Smooth muscle cell (in vitro differentiated cells): ENCODE results near the gene STK32B. TPM values are rescaled to one million over a fixed set of nuclear protein-coding genes. Genes with fewer than 3 reads are reported as not detected.

ENCODE experiments used
- DNase-seq: peaks from one replicate; lab custom pipeline; 2025; ENCODE audit not compliant: unreplicated experiment; lab: John Stamatoyannopoulos, UW
- H2AFZ ChIP-seq: fragments of 200-600 bp; sonication (generic); 2 replicates; pipeline ENCODE4 v1.6.0; 2016; ENCODE audit warnings: antibody characterized with exemption, low read depth, mild to moderate bottlenecking
- H3F3A ChIP-seq: fragments of 200-600 bp; sonication (generic); 2 replicates; pipeline ENCODE4 v1.6.0; 2017; ENCODE audit warnings: antibody characterized with exemption, low read depth
- H3K27ac ChIP-seq: fragments of 200-600 bp; sonication (generic); 2 replicates; pipeline ENCODE4 v1.5.1; 2016; ENCODE audit warnings: low read depth, mild to moderate bottlenecking
- H3K27me3 ChIP-seq: fragments of 200-600 bp; sonication (generic); 2 replicates; pipeline ENCODE4 v1.6.1; 2016; ENCODE audit warnings: low read depth, mild to moderate bottlenecking
- H3K36me3 ChIP-seq: fragments of 200-600 bp; sonication (generic); 2 replicates; pipeline ENCODE4 v1.5.1; 2016; ENCODE audit warnings: low read depth
- H3K4me1 ChIP-seq: fragments of 200-600 bp; sonication (generic); 2 replicates; pipeline ENCODE4 v1.5.1; 2016; ENCODE audit warnings: low read depth
- H3K4me2 ChIP-seq: fragments of 200-600 bp; sonication (generic); 2 replicates; pipeline ENCODE4 v1.6.0; 2016; ENCODE audit warnings: mild to moderate bottlenecking
- H3K4me3 ChIP-seq: fragments of 200-600 bp; sonication (generic); 2 replicates; pipeline ENCODE4 v1.5.1; 2016; ENCODE audit warnings: mild to moderate bottlenecking
- H3K79me2 ChIP-seq: fragments of 200-600 bp; sonication (generic); 2 replicates; pipeline ENCODE4 v1.6.0; 2016; ENCODE audit warnings: low read depth, mild to moderate bottlenecking
- H3K9ac ChIP-seq: fragments of 200-600 bp; sonication (generic); 2 replicates; pipeline ENCODE4 v1.6.0; 2016; ENCODE audit warnings: low read depth
- H3K9me3 ChIP-seq: fragments of 200-600 bp; sonication (generic); replicated peaks from 2 replicates; pipeline ENCODE4 v1.5.1; 2016; ENCODE audit warnings: low read depth
- H4K20me1 ChIP-seq: fragments of 200-600 bp; sonication (generic); 2 replicates; pipeline ENCODE4 v1.6.0; 2016; ENCODE audit warnings: low read depth
- CTCF ChIP-seq: fragments of 200-600 bp; sonication (generic); IDR thresholded peaks from 2 replicates; pipeline ENCODE4 v1.5.1; 2017; ENCODE audit warnings: borderline replicate concordance, mild to moderate bottlenecking, antibody characterized with exemption; ENCODE audit not compliant: insufficient read depth, poor library complexity, severe bottlenecking
- WGBS: methylation state at CpG from one replicate; pipeline ENCODE4 v1.1.7; 2016; ENCODE audit warnings: low lambda C conversion rate; 5-methylcytosine and 5-hydroxymethylcytosine counted together
- polyA plus RNA-seq: library from polyadenylated mRNA; unstranded; fragments of >200 nt; fragmentation: Nextera tagmentation; extraction: Ambion mirVana; gene quantifications from 2 replicates; pipeline ENCODE4 v1.2.1, GENCODE V29; 2016
- total RNA-seq: library from RNA; depleted of rRNA; stranded (reverse); fragments of >200 nt; gene quantifications from 2 replicates; pipeline ENCODE4 v1.2.3, GENCODE V29; 2014

The STK32B gene
- total and polyA plus RNA-seq, 2 experiments from 2014 or later = 3.5 to 4.0 TPM

DNA sequence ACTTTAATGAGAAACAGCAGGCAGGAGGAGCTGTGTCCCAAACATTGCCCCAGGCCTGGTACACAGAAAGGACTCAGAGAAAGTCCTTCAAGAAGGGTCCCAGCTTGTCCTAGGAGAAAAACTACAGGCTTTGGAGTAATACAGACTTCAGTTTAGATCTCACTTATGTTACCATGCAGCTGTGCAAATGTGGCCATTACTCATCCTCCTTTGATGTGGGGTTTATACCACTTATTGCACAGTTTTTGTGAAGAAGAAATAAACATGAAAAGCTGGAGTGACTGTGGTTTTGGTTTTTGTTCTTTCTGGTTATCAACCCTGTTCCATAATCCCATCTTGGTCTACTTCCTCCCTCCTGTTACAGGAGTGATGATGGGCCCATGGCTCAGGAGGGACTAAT lies 23.9 kb upstream of the STK32B start:
- no peak for DNase-seq
- Histone ChIP-seq H3F3A (no peaks in the 10 kb centered on the region), H3K4me3 (no peak overlapping the region), H3K79me2 (no peaks in the 10 kb centered on the region), H3K9me3 (no peaks in the 10 kb centered on the region), H3K27me3 (no peaks in the 10 kb centered on the region), H3K4me2 (peak overlapping the region; percentile 23), H2AFZ (no peak overlapping the region), H4K20me1 (no peaks in the 10 kb centered on the region), H3K36me3 (no peaks in the 10 kb centered on the region), H3K9ac (no peak overlapping the region), H3K4me1 (no peaks in the 10 kb centered on the region), H3K27ac (no peak overlapping the region)
- TF ChIP-seq CTCF = no peak

DNA sequence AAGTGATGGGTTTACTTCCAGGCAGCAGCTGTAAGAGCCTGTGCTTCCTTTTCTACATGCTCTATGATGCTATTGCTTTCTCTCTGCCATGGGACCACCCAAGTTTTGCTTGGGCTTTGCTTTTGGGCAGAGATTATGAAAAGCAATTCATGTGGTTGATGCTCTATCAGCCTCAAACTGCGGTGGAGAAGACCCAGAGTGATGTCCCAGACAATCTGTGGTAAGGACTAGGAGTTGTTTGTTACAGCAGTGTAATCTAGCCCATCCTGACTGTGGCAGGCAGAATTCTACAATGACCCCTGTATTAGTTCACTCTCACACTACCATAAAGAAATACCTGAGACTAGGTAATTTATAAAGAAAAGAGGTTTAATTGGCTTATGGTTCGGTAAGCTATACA lies 22.8 kb upstream of the STK32B start:
- DNase-seq = no peak
- Histone ChIP-seq H3K79me2 (no peaks in the 10 kb centered on the region), H4K20me1 (no peaks in the 10 kb centered on the region), H3K4me1 (no peaks in the 10 kb centered on the region), H3K27ac (no peak overlapping the region), H3F3A (no peaks in the 10 kb centered on the region), H2AFZ (no peak overlapping the region), H3K27me3 (no peaks in the 10 kb centered on the region), H3K9me3 (no peaks in the 10 kb centered on the region), H3K4me2 (no peak overlapping the region), H3K4me3 (no peak overlapping the region), H3K36me3 (no peaks in the 10 kb centered on the region), H3K9ac (no peak overlapping the region)
- TF ChIP-seq CTCF = no peak
- 88% methylated on average over 2 of the region's 2 CpGs for WGBS

DNA sequence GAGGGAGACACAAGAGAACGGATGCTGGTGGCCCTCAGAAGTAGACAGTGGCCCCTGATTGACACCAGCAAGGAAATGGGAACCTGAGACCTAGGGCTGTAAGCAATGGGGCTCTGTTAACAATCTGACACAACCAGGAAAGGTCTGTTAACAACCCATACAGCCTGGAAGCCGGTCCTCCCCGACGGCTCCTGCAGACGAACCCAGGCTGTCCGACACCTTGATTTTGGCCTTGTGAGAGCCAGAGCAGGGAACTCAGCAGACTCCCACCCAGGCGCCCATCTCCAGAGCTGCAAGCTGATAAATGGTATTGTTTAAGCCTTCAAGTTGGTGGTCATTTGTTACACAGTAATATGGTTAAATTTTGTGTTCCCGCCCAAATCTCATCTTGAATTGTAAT lies 21.8 kb upstream of the STK32B start:
- Histone ChIP-seq H3K9me3 (no peaks in the 10 kb centered on the region), H3K27ac (no peak overlapping the region), H3K9ac (no peak overlapping the region), H3F3A (peaks cover 2% of the 10 kb centered on the region), H3K36me3 (no peaks in the 10 kb centered on the region), H4K20me1 (no peaks in the 10 kb centered on the region), H3K79me2 (no peaks in the 10 kb centered on the region), H3K27me3 (no peaks in the 10 kb centered on the region), H3K4me2 (no peak overlapping the region), H2AFZ (no peak overlapping the region), H3K4me1 (no peaks in the 10 kb centered on the region), H3K4me3 (no peak overlapping the region)
- TF ChIP-seq CTCF = no peak
- DNase-seq = no peak
- WGBS = 86% methylated on average over 8 of the region's 8 CpGs

GRCh38 chr4:5030221-5030620 lies 21.1 kb upstream of the STK32B start:
- no peak for DNase-seq
- Histone ChIP-seq H3K79me2 (no peaks in the 10 kb centered on the region), H3K27me3 (no peaks in the 10 kb centered on the region), H4K20me1 (no peaks in the 10 kb centered on the region), H3F3A (peaks cover 6% of the 10 kb centered on the region), H3K27ac (no peak overlapping the region), H3K4me3 (no peak overlapping the region), H3K36me3 (no peaks in the 10 kb centered on the region), H3K9ac (no peak overlapping the region), H3K4me1 (no peaks in the 10 kb centered on the region), H3K9me3 (no peaks in the 10 kb centered on the region), H2AFZ (no peak overlapping the region), H3K4me2 (no peak overlapping the region)
- TF ChIP-seq CTCF = no peak
- 88% methylated on average over 4 of the region's 4 CpGs for WGBS
